HG03025 (cell line): ENCODE data around the gene GAD1.

Source experiments
- ATAC-seq: cut with Tn5 transposase; IDR thresholded peaks from one replicate; pipeline ENCODE4 v1.9.1; 2021; ENCODE audit warnings: mild to moderate bottlenecking, moderate library complexity; ENCODE audit not compliant: unreplicated experiment, low FRiP score

The GAD1 gene

GRCh38 chr2:170817093-170818035, 677 bp downstream of the GAD1 start:
- ATAC-seq, result no peak

- ATAC-seq, result no peak
Measured at GRCh38 chr2:170818036-170818751, 1.5 kb downstream of the GAD1 start.

GRCh38 chr2:170818752-170819470, 2.2 kb downstream of the GAD1 start:
- ATAC-seq, result no peak

- ATAC-seq, result no peak
Measured at GRCh38 chr2:170819680-170820664, 3.3 kb downstream of the GAD1 start.

- ATAC-seq, result no peak
Measured at GRCh38 chr2:170820757-170821530, 4.3 kb downstream of the GAD1 start.

GRCh38 chr2:170821531-170822289, 5.0 kb downstream of the GAD1 start:
- no peak for ATAC-seq

GRCh38 chr2:170822290-170823087, 5.8 kb downstream of the GAD1 start:
- no peak for ATAC-seq

GRCh38 chr2:170823088-170823897, 6.6 kb downstream of the GAD1 start:
- ATAC-seq, result no peak

GRCh38 chr2:170823898-170824215, 7.2 kb downstream of the GAD1 start:
- ATAC-seq, result no peak

GRCh38 chr2:170824526-170825015, 7.9 kb downstream of the GAD1 start:
- ATAC-seq, result no peak

GRCh38 chr2:170827841-170828532, 11.3 kb downstream of the GAD1 start:
- ATAC-seq, result no peak

GRCh38 chr2:170828533-170828916, 11.8 kb downstream of the GAD1 start:
- no peak for ATAC-seq

- ATAC-seq, result no peak
Measured at GRCh38 chr2:170829036-170829435, 12.3 kb downstream of the GAD1 start.

- no peak for ATAC-seq
Measured at GRCh38 chr2:170830166-170830565, 13.5 kb downstream of the GAD1 start.

- ATAC-seq, result no peak
Measured at GRCh38 chr2:170831115-170831514, 14.4 kb downstream of the GAD1 start.

- no peak for ATAC-seq
Measured at GRCh38 chr2:170836027-170836426, 19.3 kb downstream of the GAD1 start.
